Effector memory CD8-positive, alpha-beta T cell (primary cell): Measurements from ENCODE around the gene PCNA.
A peak's percentile ranks its signal among the peaks of the same experiment; 100 is the strongest.

Experiments used
- ATAC-seq: fragments of 150-1000 bp; cut with Tn5 transposase; replicated peaks from 2 replicates; pipeline ENCODE4 v1.10.0; 2021; ENCODE audit warnings: mild to moderate bottlenecking, moderate library complexity
- DNase-seq, 3 experiments: peaks; one replicate each; pipeline ENCODE4 v3.0.0; 2021
- H3K27ac Mint-ChIP-seq, 2 donors: one replicate each; pipeline ENCODE4 v1.8.0; 2022; ENCODE audit warnings: mild to moderate bottlenecking in 2 of 2, mixed read lengths in 2 of 2, moderate library complexity in 2 of 2
- H3K27me3 Mint-ChIP-seq, 2 donors: one replicate each; pipeline ENCODE4 v1.8.0; 2022; ENCODE audit warnings: mixed read lengths in 2 of 2
- H3K36me3 Mint-ChIP-seq: one replicate; pipeline ENCODE4 v1.8.0; 2022; ENCODE audit warnings: mild to moderate bottlenecking, moderate library complexity, mixed read lengths; ENCODE audit not compliant: insufficient read depth
- H3K4me1 Mint-ChIP-seq, 2 donors: one replicate each; pipeline ENCODE4 v1.8.0; 2022; ENCODE audit warnings: low read depth in 2 of 2, mixed read lengths in 2 of 2
- H3K4me3 Mint-ChIP-seq, 2 donors: one replicate each; pipeline ENCODE4 v1.8.0; 2022; ENCODE audit warnings: mild to moderate bottlenecking in 2 of 2, mixed read lengths in 2 of 2, moderate library complexity in 2 of 2
- H3K9me3 Mint-ChIP-seq, 2 donors: one replicate each; pipeline ENCODE4 v1.8.0; 2022; ENCODE audit warnings: mixed read lengths in 2 of 2

PCNA gene

GRCh38 chr20:5150226-5151076 lies 30.7 kb upstream of the PCNA start:
- no peaks in the 10 kb centered on the region for H3K9me3 Mint-ChIP-seq
- H3K27me3 Mint-ChIP-seq: no peaks in the 10 kb centered on the region
- H3K4me3 Mint-ChIP-seq: no peak overlapping the region
- ATAC-seq: no peak
- peaks cover 58 to 80% of the 10 kb centered on the region in 2 donors for H3K4me1 Mint-ChIP-seq
- DNase-seq: no peak
- peaks cover 19% of the 10 kb centered on the region for H3K36me3 Mint-ChIP-seq
- H3K27ac Mint-ChIP-seq: no peak overlapping the region

- H3K4me1 Mint-ChIP-seq: peaks cover 59 to 81% of the 10 kb centered on the region in 2 donors
- peaks cover 19% of the 10 kb centered on the region for H3K36me3 Mint-ChIP-seq
- H3K9me3 Mint-ChIP-seq: no peaks in the 10 kb centered on the region
- H3K4me3 Mint-ChIP-seq: no peak overlapping the region
- ATAC-seq (no peak), DNase-seq (no peak)
- no peaks in the 10 kb centered on the region for H3K27me3 Mint-ChIP-seq
- no peak overlapping the region for H3K27ac Mint-ChIP-seq
These were observed 30.1 kb upstream of the PCNA start for GRCh38 chr20:5149892-5150225.

- H3K36me3 Mint-ChIP-seq: peaks cover 14% of the 10 kb centered on the region
- H3K9me3 Mint-ChIP-seq: no peaks in the 10 kb centered on the region
- no peaks in the 10 kb centered on the region for H3K27me3 Mint-ChIP-seq
- H3K4me1 Mint-ChIP-seq: peaks cover 49 to 73% of the 10 kb centered on the region in 2 donors
- H3K4me3 Mint-ChIP-seq: no peak overlapping the region
- DNase-seq: no peak
- H3K27ac Mint-ChIP-seq: no peak overlapping the region
- ATAC-seq: no peak
These were observed 28.8 kb upstream of the PCNA start for GRCh38 chr20:5148581-5148980.

- Mint-ChIP-seq H3K27ac (peak overlapping the region; percentile 0 to 56), H3K9me3 (no peaks in the 10 kb centered on the region), H3K4me3 (no peak overlapping the region), H3K4me1 (peaks cover 43 to 63% of the 10 kb centered on the region in 2 donors), H3K27me3 (no peaks in the 10 kb centered on the region), H3K36me3 (peaks cover 17% of the 10 kb centered on the region)
- ATAC-seq (no peak), DNase-seq (no peak)
These were observed 27.3 kb upstream of the PCNA start for GRCh38 chr20:5146871-5147592.

GRCh38 chr20:5146099-5146668 lies 26.4 kb upstream of the PCNA start:
- Mint-ChIP-seq H3K27me3 (no peaks in the 10 kb centered on the region), H3K9me3 (no peaks in the 10 kb centered on the region), H3K4me3 (peak overlapping the region in 1 of 2 donors; percentile 48), H3K27ac (peak overlapping the region in 1 of 2 donors; percentile 52), H3K36me3 (peaks cover 17% of the 10 kb centered on the region), H3K4me1 (peaks cover 48 to 67% of the 10 kb centered on the region in 2 donors)
- DNase-seq (no peak), ATAC-seq (no peak)

GRCh38 chr20:5145365-5146098 lies 25.8 kb upstream of the PCNA start:
- no peak for ATAC-seq
- no peaks in the 10 kb centered on the region for H3K9me3 Mint-ChIP-seq
- H3K27ac Mint-ChIP-seq: peak overlapping the region in 1 of 2 donors; percentile 52
- H3K4me1 Mint-ChIP-seq: peaks cover 48 to 68% of the 10 kb centered on the region in 2 donors
- no peaks in the 10 kb centered on the region for H3K27me3 Mint-ChIP-seq
- peaks cover 15% of the 10 kb centered on the region for H3K36me3 Mint-ChIP-seq
- peak overlapping the region in 1 of 2 donors; percentile 48 for H3K4me3 Mint-ChIP-seq
- no peak for DNase-seq

GRCh38 chr20:5143851-5144250 lies 24.1 kb upstream of the PCNA start:
- ATAC-seq (no peak), DNase-seq (no peak)
- Mint-ChIP-seq H3K4me1 (peaks cover 42 to 61% of the 10 kb centered on the region in 2 donors), H3K4me3 (no peak overlapping the region), H3K36me3 (peaks cover 8% of the 10 kb centered on the region), H3K27ac (peak overlapping the region in 1 of 2 donors; percentile 63), H3K9me3 (no peaks in the 10 kb centered on the region), H3K27me3 (no peaks in the 10 kb centered on the region)

GRCh38 chr20:5141615-5142014 lies 21.9 kb upstream of the PCNA start:
- DNase-seq (no peak), ATAC-seq (no peak)
- Mint-ChIP-seq H3K4me3 (peak overlapping the region in 1 of 2 donors; percentile 6), H3K27me3 (no peaks in the 10 kb centered on the region), H3K27ac (peak overlapping the region; percentile 41 to 60), H3K36me3 (peaks cover 8% of the 10 kb centered on the region), H3K4me1 (peaks cover 33 to 47% of the 10 kb centered on the region in 2 donors), H3K9me3 (no peaks in the 10 kb centered on the region)

GRCh38 chr20:5140195-5140594 lies 20.4 kb upstream of the PCNA start:
- peaks cover 24 to 46% of the 10 kb centered on the region in 2 donors for H3K4me1 Mint-ChIP-seq
- no peak overlapping the region for H3K27ac Mint-ChIP-seq

GRCh38 chr20:5136096-5136495 lies 16.3 kb upstream of the PCNA start:
- no peaks in the 10 kb centered on the region for H3K9me3 Mint-ChIP-seq
- ATAC-seq: no peak

More at GRCh38 chr20:5140195-5140594, 20.4 kb upstream of the PCNA start:
- DNase-seq (no peak), ATAC-seq (no peak)
- Mint-ChIP-seq H3K4me3 (no peak overlapping the region), H3K27me3 (no peaks in the 10 kb centered on the region), H3K36me3 (peaks cover 4% of the 10 kb centered on the region), H3K9me3 (no peaks in the 10 kb centered on the region)

GRCh38 chr20:5135363-5136012 lies 15.7 kb upstream of the PCNA start:
- ATAC-seq (no peak), DNase-seq (no peak)
- Mint-ChIP-seq H3K4me1 (peaks cover 15 to 30% of the 10 kb centered on the region in 2 donors), H3K9me3 (no peaks in the 10 kb centered on the region), H3K4me3 (no peak overlapping the region), H3K27ac (no peak overlapping the region), H3K36me3 (peaks cover 12% of the 10 kb centered on the region), H3K27me3 (no peaks in the 10 kb centered on the region)

More at GRCh38 chr20:5136096-5136495, 16.3 kb upstream of the PCNA start:
- Mint-ChIP-seq H3K36me3 (peaks cover 9% of the 10 kb centered on the region), H3K27ac (no peak overlapping the region), H3K27me3 (no peaks in the 10 kb centered on the region), H3K4me1 (peaks cover 18 to 36% of the 10 kb centered on the region in 2 donors), H3K4me3 (no peak overlapping the region)
- DNase-seq: no peak

GRCh38 chr20:5133998-5134397 lies 14.2 kb upstream of the PCNA start:
- ATAC-seq: no peak
- Mint-ChIP-seq H3K27ac (no peak overlapping the region), H3K4me1 (peaks cover 13 to 24% of the 10 kb centered on the region in 2 donors), H3K9me3 (no peaks in the 10 kb centered on the region), H3K27me3 (no peaks in the 10 kb centered on the region), H3K36me3 (peaks cover 25% of the 10 kb centered on the region), H3K4me3 (no peak overlapping the region)
- DNase-seq: no peak

GRCh38 chr20:5131502-5131901 lies 11.7 kb upstream of the PCNA start:
- no peaks in the 10 kb centered on the region for H3K9me3 Mint-ChIP-seq
- ATAC-seq: no peak
- peaks cover 20 to 31% of the 10 kb centered on the region in 2 donors for H3K4me1 Mint-ChIP-seq
- peak overlapping the region in 1 of 2 donors; percentile 26 for H3K27ac Mint-ChIP-seq
- peaks cover 36% of the 10 kb centered on the region for H3K36me3 Mint-ChIP-seq
- no peak overlapping the region for H3K4me3 Mint-ChIP-seq
- DNase-seq: no peak
- H3K27me3 Mint-ChIP-seq: no peaks in the 10 kb centered on the region
